NCI-H2029 (cell line): ENCODE results near the gene C1QTNF8.

Experiments used
- DNase-seq: peaks from one replicate; lab custom pipeline; 2025; lab: John Stamatoyannopoulos, UW

C1QTNF8 gene

GRCh38 chr16:1096169-1097082, at the start of gene C1QTNF8:
TSS of gene C1QTNF8 (minus strand) at chr16:1096244. CDS start at chr16:1094922, 1,322 bp downstream.
- DNase-seq: no peak

GRCh38 chr16:1145383-1146100, 49.5 kb upstream of the C1QTNF8 start:
- DNase-seq: no peak

GRCh38 chr16:1144476-1145382, 48.7 kb upstream of the C1QTNF8 start:
- no peak for DNase-seq

- no peak for DNase-seq
Measured at GRCh38 chr16:1143761-1144450, 47.9 kb upstream of the C1QTNF8 start.

- DNase-seq: no peak
Measured at GRCh38 chr16:1142911-1143310, 46.9 kb upstream of the C1QTNF8 start.

- no peak for DNase-seq
Measured at GRCh38 chr16:1141716-1142115, 45.7 kb upstream of the C1QTNF8 start.

- no peak for DNase-seq
Measured at GRCh38 chr16:1141191-1141590, 45.1 kb upstream of the C1QTNF8 start.

GRCh38 chr16:1140582-1141162, 44.6 kb upstream of the C1QTNF8 start:
- no peak for DNase-seq

- peak; percentile 26 for DNase-seq
Measured at GRCh38 chr16:1137604-1138003, 41.6 kb upstream of the C1QTNF8 start.

GRCh38 chr16:1135459-1135825, 39.4 kb upstream of the C1QTNF8 start:
- no peak for DNase-seq

- no peak for DNase-seq
Measured at GRCh38 chr16:1134776-1135458, 38.9 kb upstream of the C1QTNF8 start.

- DNase-seq: no peak
Measured at GRCh38 chr16:1133810-1134520, 37.9 kb upstream of the C1QTNF8 start.

- no peak for DNase-seq
Measured at GRCh38 chr16:1133271-1133670, 37.2 kb upstream of the C1QTNF8 start.

- DNase-seq: no peak
Measured at GRCh38 chr16:1132431-1132830, 36.4 kb upstream of the C1QTNF8 start.

GRCh38 chr16:1131378-1131994, 35.4 kb upstream of the C1QTNF8 start:
- DNase-seq: no peak

- no peak for DNase-seq
Measured at GRCh38 chr16:1130382-1130781, 34.3 kb upstream of the C1QTNF8 start.

GRCh38 chr16:1129106-1129960, 33.3 kb upstream of the C1QTNF8 start:
- no peak for DNase-seq

GRCh38 chr16:1127971-1128715, 32.1 kb upstream of the C1QTNF8 start:
- DNase-seq: no peak
